ENCODE data around the gene SLC24A3.

The SLC24A3 gene

DNA sequence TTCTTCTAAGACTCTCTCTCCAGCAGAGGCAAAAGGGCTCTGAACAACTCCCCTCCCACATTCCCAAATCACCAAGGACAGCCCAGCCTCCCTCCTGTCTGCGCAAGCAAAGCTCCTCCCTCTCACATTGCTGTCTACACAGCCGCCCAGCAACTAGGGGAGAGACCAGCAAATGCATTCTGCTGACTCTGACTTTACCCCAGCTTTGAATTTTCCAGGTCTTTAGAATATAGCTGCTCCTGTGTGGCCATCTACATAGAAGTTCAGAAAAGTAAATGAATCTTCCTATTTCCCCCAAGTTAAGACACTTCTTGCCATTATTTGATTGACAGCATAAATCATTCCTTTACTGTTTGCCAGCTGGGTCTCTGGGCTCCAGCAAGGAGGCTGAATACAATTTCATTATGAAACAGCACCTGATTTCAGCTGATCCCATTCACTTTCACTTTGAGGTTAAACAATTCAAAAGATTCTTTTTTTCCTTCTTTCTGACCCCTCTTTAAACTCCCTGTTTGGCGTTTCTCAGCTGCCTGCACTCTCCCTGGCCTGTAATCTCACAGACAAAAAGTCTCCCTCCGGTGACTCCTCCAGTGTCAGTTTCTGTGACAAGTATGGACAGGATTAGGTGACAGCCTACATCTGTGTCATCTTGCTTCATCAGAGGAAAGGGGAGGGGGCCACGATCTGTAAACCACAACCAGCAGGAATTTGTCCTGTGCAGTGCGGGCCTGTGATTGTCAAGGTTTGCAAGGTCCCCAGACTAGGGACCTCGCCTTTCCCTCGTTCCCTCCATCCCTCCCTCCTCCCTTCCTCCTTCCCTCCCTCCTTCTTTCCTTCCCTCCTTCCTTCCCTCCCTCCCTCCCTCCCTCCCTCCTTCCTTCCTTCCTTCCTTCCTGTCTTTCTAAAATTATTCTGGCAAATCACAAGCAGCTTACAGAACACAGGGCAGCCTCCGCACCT lies 340.1 kb downstream of the SLC24A3 start:
- no peak overlapping the region for H3K4me3 ChIP-seq (ENCODE audit: low read depth, low read length)
- no peak for DNase-seq (ENCODE audit: low read depth, low spot score)
- TF ChIP-seq, protein P1, sequence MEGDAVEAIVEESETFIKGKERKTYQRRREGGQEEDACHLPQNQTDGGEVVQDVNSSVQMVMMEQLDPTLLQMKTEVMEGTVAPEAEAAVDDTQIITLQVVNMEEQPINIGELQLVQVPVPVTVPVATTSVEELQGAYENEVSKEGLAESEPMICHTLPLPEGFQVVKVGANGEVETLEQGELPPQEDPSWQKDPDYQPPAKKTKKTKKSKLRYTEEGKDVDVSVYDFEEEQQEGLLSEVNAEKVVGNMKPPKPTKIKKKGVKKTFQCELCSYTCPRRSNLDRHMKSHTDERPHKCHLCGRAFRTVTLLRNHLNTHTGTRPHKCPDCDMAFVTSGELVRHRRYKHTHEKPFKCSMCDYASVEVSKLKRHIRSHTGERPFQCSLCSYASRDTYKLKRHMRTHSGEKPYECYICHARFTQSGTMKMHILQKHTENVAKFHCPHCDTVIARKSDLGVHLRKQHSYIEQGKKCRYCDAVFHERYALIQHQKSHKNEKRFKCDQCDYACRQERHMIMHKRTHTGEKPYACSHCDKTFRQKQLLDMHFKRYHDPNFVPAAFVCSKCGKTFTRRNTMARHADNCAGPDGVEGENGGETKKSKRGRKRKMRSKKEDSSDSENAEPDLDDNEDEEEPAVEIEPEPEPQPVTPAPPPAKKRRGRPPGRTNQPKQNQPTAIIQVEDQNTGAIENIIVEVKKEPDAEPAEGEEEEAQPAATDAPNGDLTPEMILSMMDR (IDR thresholded peaks at IDR 0.05; ENCODE audit: low read depth, low read length): no peak
- in situ Hi-C loops (cut with HindIII; ENCODE audit: low sequenced_read_pairs): no loop called here

DNA sequence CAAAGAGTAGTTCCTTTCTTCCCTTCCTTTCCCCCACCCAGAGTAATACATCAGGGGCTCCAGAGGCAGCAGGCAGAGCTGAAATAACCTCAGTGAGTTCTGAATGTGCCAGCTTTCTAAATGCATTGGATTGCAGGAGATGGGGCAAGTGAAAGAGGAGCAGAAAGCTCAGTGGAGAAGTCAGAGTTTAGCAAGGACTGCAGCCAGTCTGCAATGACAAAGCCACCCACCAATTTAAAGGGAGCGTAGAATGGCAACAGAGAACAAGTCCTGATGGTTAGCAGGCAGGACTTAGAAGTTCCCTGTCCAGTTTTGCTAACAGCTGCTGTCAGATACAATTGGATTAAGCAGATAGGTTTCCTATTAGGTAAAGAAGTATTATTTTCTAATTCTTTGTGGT lies 342.2 kb downstream of the SLC24A3 start:
- TF ChIP-seq, protein P1 (IDR thresholded peaks at IDR 0.05; ENCODE audit: low read depth, low read length): no peak
- H3K4me3 ChIP-seq (ENCODE audit: low read depth, low read length): no peak overlapping the region
- in situ Hi-C loops (cut with HindIII; ENCODE audit: low sequenced_read_pairs): no loop called here
- no peak for DNase-seq (ENCODE audit: low read depth, low spot score)

DNA sequence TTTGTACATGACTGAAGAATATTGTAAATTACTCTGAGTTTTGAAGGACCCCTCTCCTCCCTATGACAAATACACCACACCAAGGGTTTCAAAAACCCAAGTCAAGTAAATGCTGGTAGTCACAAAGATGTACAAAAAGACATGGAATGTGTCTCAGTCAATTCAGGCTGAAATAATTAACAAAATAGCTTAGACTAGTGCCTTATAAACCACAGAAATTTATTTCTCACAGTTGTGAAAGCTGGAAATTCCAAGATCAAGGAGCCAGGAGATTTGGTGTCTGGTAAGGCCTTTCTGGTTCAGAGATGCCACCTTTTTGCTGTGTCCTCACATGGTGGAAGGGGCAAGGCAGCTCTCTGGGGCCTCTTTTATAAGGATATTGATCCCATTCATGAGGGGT lies 343.3 kb downstream of the SLC24A3 start:
- in situ Hi-C loops (cut with HindIII; ENCODE audit: low sequenced_read_pairs): no loop called here
- TF ChIP-seq, protein P1 (IDR thresholded peaks at IDR 0.05; ENCODE audit: low read depth, low read length): no peak
- DNase-seq (ENCODE audit: low read depth, low spot score): no peak
- no peak overlapping the region for H3K4me3 ChIP-seq (ENCODE audit: low read depth, low read length)

DNA sequence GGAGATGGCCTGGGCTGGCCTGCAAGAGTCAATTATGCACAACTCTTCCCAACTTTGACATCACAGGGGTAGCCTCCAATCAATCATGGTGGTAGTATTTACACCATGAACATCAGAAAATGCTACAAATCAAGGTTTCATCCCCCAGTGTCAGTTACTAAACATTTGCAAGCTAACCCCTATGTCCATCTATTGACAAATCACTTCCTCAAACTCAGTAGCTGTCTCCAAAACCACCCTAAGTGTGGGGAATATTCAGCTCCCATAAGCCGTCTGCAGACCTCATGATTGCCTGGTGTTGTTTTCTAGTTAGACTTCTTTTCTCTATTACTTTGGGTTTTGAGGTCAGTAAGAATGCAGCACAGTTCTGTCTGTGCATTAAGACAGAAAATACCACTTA lies 344.8 kb downstream of the SLC24A3 start:
- no peak overlapping the region for H3K4me3 ChIP-seq (ENCODE audit: low read depth, low read length)
- TF ChIP-seq, protein P1 (IDR thresholded peaks at IDR 0.05; ENCODE audit: low read depth, low read length): no peak

DNA sequence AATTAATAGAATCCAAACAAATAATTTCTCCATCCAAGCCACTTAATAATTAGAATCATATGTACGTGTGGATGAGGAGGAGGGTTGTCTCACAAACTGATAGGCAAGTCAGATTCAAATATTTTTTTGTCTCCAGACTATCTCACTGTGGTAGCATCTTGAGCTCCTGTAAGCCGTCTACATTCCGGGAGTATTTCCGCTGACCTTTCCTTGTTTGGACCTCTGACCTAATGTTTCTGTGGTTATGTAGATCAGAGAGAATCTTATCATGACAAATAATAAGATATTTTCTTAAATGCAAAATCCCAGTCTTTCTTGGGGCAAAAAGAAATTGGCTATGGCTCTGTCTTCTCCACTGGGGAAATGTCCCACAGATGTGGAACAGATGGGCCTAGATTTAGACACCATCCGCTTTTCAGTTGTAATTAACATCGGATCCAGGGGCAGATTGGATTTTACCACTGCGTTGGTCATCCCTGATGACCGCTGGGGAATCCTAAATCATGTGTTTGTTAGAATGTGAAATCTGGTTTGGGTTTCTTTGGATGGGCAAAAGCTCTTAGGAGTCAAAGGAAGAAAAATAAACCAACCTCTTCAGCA lies 348.5 kb downstream of the SLC24A3 start:
- DNase-seq (ENCODE audit: low read depth, low spot score): no peak
- in situ Hi-C loops (cut with HindIII; ENCODE audit: low sequenced_read_pairs): no loop called here
- H3K4me3 ChIP-seq (ENCODE audit: low read depth, low read length): no peak overlapping the region
- TF ChIP-seq, protein P1 (IDR thresholded peaks at IDR 0.05; ENCODE audit: low read depth, low read length): no peak

More for the DNA sequence above, 344.8 kb downstream of the SLC24A3 start:
- no peak for DNase-seq (ENCODE audit: low read depth, low spot score)
- in situ Hi-C loops (cut with HindIII; ENCODE audit: low sequenced_read_pairs): no loop called here

DNA sequence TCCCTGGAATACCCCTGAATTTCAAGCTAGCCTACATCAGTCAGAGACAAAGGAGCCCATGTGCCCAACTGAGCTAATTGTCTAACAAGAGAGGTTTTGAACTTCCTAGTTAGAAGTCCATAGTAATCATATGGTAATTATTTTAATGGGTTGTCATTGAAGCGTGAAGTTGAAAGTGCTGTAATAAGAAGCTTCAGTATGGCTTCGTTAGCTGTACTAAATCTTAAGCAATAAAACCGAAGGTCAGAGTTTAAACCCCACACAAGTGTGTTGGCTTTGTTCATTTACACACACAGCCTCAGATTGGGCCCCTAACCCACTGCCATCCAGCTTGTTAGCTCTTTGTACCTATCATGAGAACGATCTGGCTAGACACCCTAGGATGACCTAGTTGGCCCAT lies 350.0 kb downstream of the SLC24A3 start:
- TF ChIP-seq, protein P1 (IDR thresholded peaks at IDR 0.05; ENCODE audit: low read depth, low read length): no peak
- no peak overlapping the region for H3K4me3 ChIP-seq (ENCODE audit: low read depth, low read length)
- in situ Hi-C loops (cut with HindIII; ENCODE audit: low sequenced_read_pairs): no loop called here
- no peak for DNase-seq (ENCODE audit: low read depth, low spot score)

Data from astrocyte of the spinal cord (primary cell).